Fibroblast of the aortic adventitia (primary cell): ENCODE measurements around the gene SPAG7. TPM values are rescaled to one million over a fixed set of nuclear protein-coding genes. Genes with fewer than 3 reads are reported as not detected.

Source experiments
- DNase-seq: peaks from one replicate; pipeline ENCODE4 v3.0.0-alpha.2; 2010; ENCODE audit warnings: low read depth
- H3K4me3 ChIP-seq: 2 replicates; pipeline ENCODE4 v1.5.1; 2011; ENCODE audit warnings: low read depth, mild to moderate bottlenecking, control low read depth, low read length, moderate library complexity
- total RNA-seq: library from RNA; depleted of rRNA; stranded (reverse); fragments of >200 nt; gene quantifications from 2 replicates; pipeline ENCODE4 v1.2.3, GENCODE V29; 2012; ENCODE audit warnings: low replicate concordance
- TF ChIP-seq, protein P1 (sequence below): IDR thresholded peaks from 2 replicates; pipeline ENCODE4 v1.5.1; 2011; ENCODE audit warnings: mild to moderate bottlenecking, low read length, control low read depth, inconsistent platforms; ENCODE audit not compliant: insufficient read depth

SPAG7 gene
- total RNA-seq, 1 donor = 29.2 TPM

DNA sequence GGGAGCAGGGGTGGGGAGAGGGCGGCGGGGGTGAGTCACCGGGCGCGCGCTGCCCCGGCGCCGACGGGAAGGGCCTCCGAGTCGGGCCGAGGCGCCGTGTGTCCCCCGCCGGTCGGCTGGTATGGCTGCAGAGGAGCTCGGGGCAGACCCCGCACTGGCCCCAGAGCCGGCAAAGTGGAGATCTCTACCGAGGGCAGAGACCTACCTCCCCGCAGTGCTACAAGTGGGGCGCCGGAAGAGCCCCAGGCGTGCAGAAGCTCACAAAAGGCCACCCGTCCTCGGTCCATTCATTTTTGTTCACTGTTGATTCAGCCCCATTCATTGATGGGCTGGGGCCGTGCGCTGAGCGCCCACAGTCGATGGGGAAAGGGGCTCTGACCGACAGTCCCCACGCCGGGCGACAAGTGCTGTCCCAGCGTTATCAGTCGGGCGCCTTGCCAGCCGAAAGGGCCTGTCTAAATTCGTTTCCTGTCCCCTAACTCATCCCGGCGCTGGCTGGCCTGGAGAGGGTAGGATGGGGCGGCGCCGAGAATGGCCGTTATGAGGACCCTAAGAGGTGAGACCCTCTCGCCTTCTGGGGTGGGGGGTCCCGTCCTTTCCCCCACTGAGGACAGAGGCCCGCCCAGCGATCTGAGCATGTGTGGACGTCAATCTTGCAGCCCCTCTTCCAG is 17.4 kb downstream of the SPAG7 start:
- peak overlapping the region; percentile 45 for H3K4me3 ChIP-seq
- no peak for DNase-seq
- TF ChIP-seq, protein P1, sequence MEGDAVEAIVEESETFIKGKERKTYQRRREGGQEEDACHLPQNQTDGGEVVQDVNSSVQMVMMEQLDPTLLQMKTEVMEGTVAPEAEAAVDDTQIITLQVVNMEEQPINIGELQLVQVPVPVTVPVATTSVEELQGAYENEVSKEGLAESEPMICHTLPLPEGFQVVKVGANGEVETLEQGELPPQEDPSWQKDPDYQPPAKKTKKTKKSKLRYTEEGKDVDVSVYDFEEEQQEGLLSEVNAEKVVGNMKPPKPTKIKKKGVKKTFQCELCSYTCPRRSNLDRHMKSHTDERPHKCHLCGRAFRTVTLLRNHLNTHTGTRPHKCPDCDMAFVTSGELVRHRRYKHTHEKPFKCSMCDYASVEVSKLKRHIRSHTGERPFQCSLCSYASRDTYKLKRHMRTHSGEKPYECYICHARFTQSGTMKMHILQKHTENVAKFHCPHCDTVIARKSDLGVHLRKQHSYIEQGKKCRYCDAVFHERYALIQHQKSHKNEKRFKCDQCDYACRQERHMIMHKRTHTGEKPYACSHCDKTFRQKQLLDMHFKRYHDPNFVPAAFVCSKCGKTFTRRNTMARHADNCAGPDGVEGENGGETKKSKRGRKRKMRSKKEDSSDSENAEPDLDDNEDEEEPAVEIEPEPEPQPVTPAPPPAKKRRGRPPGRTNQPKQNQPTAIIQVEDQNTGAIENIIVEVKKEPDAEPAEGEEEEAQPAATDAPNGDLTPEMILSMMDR = no peak

DNA sequence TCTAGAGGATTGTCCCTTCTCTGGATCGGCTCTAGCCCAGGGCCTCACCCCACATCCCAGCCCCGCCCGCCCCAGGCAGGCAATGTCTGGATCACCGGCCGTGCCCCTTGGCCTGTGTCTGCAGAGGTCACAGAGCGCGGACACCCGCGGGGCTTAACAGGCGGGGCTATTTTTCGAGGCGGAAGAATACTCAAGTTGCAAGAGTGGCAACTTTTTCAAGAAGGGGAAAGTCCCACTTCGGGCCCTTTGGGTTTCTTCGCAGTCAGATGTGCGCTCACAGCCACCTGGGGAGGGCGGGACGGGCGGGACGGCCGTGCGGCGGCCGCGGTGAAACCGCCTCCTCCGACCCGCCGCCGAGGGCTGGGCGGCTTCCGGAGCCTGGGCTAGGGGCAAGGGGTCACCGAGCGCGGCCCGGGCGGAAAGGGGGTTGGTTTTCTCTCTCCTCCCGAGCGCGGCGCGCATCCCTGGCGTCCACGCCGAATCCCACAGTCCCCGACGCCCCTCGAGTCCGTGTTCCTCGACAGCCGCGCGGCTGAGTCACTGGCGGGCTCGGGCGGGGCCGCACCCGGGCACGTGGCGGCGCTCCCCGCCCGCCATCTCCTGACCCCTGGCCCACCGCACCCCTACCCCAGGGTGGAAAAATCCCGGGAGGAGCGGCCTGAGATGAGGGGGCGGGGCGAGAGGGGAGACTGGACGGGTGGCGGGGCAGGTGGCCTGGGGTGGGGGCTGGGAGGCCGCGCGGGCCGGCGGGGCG is 18.1 kb downstream of the SPAG7 start:
- DNase-seq = peak; percentile 69
- peak overlapping the region; percentile 71 for H3K4me3 ChIP-seq
- TF ChIP-seq, protein P1 = no peak

GRCh38 chr17:4948931-4949320 is 18.7 kb downstream of the SPAG7 start:
- H3K4me3 ChIP-seq = peak overlapping the region; percentile 71
- peak; percentile 84 for DNase-seq
- TF ChIP-seq, protein P1 = no peak

- TF ChIP-seq, protein P1 = no peak
- peak; percentile 95 for DNase-seq
- H3K4me3 ChIP-seq = peak within 1 kb of the TSS; percentile 98
Observed at GRCh38 chr17:4948166-4948930, 19.3 kb downstream of the SPAG7 start, which contains the start of gene PFN1. TSS of gene PFN1 (minus strand) at chr17:4948530. CDS start at chr17:4948394, 136 bp downstream.

GRCh38 chr17:4947411-4948165 is 20.0 kb downstream of the SPAG7 start:
- peak; percentile 31 for DNase-seq

GRCh38 chr17:4947010-4947410 is 20.6 kb downstream of the SPAG7 start:
- no peak for DNase-seq
- TF ChIP-seq, protein P1 = no peak
- H3K4me3 ChIP-seq = peak overlapping the region; percentile 98

More at GRCh38 chr17:4947411-4948165, 20.0 kb downstream of the SPAG7 start:
- peak overlapping the region; percentile 98 for H3K4me3 ChIP-seq
- TF ChIP-seq, protein P1 = no peak
